GM21723 (cell line): Measurements from ENCODE around the gene ZNF286A.
"Not testable (repeated sequence)": the region's sequence is repeated elsewhere in the genome, so short reads cannot be mapped to it uniquely, and the experiment has no call there.

Experiments
- ATAC-seq: cut with Tn5 transposase; IDR thresholded peaks from one replicate; pipeline ENCODE4 v1.9.1; 2021; ENCODE audit warnings: mild to moderate bottlenecking, moderate library complexity; ENCODE audit not compliant: unreplicated experiment

ZNF286A gene

GRCh38 chr17:15699413-15699924 is at the start of gene ZNF286A:
TSS of gene ZNF286A (plus strand) at chr17:15699752. CDS start at chr17:15700330, 578 bp downstream.
- ATAC-seq, result peak; percentile 99

DNA sequence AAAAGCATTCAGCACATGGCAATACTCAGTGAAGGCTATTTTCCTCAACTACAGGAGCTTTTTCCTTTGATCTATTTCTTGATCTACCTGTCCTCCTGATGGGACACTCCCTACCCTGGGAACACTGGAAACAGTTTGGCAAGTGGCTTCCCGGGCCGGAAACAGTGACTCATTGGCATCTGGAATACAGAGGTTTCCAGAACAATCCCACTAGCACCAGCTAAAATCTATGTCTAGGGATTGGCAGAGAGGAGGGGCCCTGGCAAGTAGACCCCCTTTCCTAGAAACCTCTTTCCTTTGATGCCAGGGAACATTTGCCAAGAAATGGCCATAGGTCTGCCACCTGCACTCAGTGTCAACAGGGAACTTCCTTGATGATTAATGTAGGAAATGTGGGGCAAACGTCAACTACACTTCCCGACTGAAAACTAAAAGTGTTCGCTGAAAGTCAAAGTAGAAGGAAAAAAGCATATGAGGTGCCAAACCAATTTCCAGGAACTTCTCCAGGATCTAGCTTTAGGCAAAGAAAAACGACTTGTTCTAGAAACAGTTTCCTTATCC is 49.6 kb upstream of the ZNF286A start:
- no peak for ATAC-seq

DNA sequence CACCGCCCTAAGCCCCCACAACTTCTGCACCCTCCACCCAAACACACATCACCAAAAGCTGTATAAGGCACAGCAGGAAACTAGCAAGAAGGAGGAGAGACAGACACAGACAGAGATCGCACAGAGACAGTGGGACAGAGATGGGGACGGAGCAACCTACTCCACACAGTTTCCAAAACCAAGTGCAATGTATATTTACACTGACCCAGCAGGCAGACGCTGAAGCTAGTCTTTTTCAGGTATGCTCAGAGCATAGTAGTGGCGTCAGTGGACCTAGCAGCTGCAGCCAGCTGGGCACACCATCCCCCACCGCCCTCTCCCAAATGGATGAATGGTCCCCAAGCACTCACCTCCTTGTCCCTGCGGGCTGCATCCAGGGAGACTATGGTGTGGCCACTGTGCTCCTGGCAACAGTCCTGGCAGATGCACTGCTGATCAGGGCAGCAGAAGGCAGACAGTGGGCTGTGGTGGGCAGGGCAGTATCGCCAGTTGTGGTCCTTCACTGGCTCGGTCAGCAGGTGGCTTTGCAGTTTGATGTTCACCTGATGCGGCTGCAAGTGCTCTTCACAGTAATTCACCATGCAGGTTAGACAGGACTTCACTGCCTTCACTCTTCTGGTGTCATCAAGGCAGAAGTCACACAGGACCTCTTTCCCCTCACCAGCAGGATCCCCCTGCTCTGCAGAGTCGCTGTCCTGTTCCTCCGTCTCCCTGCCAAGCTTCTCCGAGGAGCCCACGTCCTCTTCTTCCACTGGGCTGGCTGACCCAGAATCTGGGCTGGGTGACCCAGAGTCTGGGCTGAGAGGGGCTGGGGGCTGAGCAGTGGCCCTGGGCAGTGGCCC is 48.6 kb upstream of the ZNF286A start:
- no peak for ATAC-seq

DNA sequence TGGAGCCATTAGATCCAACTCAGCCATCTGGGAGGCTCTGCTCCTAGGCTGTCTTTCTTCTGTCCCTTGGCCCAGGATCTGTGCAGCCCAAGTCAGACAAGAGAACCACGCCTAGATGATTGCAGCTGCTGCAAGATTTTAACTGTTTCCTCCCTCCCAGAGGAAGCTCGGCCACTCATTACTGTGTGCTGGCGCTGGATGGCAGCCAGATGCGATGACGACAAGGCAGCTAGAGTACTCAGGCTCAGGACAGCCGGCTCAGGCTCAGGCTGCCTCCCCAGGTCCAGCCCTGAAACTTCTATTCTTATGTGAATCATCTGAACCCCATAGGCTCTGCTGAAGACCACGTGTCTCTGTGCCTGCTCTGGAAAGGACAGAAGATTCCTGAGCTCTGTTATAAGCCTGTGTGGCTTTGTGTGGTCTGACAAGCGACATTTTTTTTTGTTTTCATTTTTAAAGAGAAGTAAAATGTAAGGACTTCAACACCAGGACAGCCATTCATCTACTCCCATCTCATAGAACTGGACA is 47.9 kb upstream of the ZNF286A start:
- no peak for ATAC-seq

DNA sequence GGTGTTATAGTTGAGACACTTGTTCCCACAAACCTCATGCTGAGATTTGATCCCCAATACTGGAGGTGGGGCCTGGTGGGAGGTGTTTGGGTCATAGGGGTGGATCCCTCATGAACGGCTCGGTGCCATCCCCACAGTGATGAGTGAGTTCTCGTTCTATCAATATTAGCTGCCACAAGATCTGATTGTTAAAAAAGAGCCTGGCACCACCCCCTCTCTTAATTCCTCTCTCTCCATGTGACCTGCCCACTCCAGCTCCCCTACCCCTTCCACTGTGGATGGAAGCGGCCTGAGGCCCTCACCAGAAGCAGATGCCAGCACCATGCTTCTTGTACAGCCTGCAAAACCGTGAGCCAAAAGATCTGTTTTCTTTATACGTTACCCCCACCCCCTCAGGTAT is 46.6 kb upstream of the ZNF286A start:
- ATAC-seq, result no peak

DNA sequence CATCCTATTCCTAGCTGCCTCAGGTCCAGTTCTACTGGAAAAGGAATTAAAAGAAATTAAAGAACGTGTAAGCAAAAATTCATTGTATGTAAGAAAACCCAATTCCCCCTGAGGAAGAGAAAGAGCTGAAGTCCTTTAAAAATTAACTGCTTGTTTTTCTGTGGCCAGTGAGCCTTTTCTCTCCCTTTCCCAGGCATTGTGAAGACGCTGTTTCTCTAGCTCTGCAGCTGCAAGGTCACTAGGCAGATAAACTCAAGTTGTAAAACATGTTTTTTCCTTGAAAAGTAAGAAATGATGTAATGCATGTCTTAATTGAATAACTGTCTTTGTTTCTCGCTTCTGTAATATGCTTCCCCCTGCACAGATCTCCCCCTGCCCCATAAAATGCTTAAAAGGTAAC is 45.2 kb upstream of the ZNF286A start:
- ATAC-seq, result not testable (repeated sequence)

GRCh38 chr17:15654886-15655561 is 44.5 kb upstream of the ZNF286A start:
- no peak for ATAC-seq

- ATAC-seq, result no peak
Observed at GRCh38 chr17:15657868-15658267, 41.7 kb upstream of the ZNF286A start.

GRCh38 chr17:15658296-15658695 is 41.3 kb upstream of the ZNF286A start:
- no peak for ATAC-seq

DNA sequence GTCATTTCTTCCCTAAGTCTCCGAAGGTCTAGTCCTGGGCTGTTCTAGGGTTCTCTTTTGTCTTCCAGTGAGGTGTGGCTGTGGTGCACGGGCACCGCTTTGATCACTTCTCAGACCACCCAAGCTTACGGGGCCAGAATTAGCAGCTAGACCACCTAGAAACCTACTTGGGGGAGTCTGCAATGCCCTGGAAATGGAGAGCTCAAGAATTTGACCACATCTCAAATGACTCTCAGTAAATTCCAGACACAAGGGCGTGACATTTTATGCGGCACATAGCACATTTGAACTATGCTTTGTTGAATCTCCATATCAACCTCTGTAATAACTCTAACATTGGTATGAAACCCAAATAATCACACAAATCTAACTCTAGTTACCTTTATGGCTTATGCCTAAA is 40.3 kb upstream of the ZNF286A start:
- no peak for ATAC-seq

DNA sequence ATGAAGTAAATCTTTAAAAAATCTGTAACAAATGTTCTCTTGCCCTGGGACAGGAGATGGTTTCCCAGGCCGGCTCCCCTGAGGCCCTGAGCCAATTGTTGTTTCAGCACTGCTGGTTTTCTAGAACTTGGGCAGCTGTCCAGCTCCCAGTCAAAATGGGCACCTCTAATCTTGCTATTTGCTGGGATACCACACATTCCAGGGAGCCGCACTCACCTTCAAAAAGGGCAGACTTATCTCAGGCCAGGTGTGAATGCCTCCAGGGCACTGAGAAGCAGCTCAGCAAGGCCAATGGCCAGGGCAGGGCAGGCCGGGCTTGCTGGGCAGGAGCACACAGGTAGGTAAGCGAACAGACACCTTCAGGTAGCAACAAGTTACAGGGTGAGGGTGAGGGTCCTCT is 39.9 kb upstream of the ZNF286A start:
- no peak for ATAC-seq

- no peak for ATAC-seq
Observed at GRCh38 chr17:15660077-15660476, 39.5 kb upstream of the ZNF286A start.

DNA sequence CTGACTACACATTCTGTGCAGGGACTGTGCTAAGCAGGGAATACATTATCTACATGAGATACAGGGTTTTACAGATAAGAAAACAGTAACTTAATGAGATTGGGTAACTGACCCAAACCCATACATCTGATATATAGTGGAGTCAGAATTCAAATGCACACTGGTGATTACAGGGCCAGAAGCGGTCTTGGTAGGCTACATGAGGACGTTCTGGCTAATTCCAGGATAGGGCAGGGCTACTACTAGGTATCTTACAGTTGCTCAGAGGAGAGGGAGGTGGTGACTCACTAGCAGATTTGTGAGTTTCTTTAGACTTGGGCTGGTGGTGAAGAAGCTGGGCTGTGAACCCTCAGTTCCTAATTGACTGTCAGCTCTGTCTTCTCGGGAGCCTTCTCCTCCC is 36.9 kb upstream of the ZNF286A start:
- no peak for ATAC-seq

- no peak for ATAC-seq
Observed at GRCh38 chr17:15663176-15663575, 36.4 kb upstream of the ZNF286A start.

- no peak for ATAC-seq
Observed at GRCh38 chr17:15663691-15664090, 35.9 kb upstream of the ZNF286A start.

GRCh38 chr17:15669526-15669925 is 30.0 kb upstream of the ZNF286A start:
- not testable (repeated sequence) for ATAC-seq

DNA sequence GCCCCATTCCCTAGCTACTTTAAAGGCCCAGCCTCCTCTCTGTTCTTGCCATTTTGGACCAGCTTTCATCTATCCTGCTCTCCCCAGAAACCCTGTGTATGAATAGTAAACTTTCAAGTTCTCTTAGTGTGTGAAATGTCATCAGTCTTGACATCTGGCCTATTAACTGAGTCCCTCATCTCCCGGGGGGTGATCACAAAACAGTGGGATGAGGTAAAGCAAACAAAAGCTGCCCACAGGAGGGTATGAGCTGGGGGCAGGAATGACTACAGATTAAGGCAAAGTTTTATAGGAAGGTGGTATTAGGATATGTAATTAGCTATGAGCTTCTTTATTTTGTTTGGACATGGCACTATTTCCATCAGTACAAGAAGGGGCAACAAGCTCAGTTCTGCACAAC is 24.9 kb upstream of the ZNF286A start:
- not testable (repeated sequence) for ATAC-seq

DNA sequence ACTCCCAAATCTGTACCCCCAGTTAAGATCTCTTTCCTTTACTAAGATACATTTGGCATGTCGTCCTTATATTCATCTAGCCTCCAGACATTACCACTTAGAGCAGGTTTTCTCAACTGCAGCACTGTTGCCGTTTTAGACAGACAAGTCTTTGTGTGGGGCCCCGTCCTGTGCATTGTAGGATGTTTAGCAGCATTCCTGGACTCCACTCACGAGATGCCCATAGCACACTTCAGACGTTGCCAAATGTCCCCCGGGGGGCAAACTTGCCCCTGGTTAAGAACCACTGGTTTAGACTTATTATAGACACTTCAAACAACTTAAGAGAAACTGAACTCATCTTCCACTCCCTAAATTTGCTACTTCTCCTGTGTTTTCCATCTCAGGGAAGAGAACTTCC is 23.6 kb upstream of the ZNF286A start:
- ATAC-seq, result not testable (repeated sequence)

GRCh38 chr17:15683135-15683534 is 16.4 kb upstream of the ZNF286A start:
- not testable (repeated sequence) for ATAC-seq

DNA sequence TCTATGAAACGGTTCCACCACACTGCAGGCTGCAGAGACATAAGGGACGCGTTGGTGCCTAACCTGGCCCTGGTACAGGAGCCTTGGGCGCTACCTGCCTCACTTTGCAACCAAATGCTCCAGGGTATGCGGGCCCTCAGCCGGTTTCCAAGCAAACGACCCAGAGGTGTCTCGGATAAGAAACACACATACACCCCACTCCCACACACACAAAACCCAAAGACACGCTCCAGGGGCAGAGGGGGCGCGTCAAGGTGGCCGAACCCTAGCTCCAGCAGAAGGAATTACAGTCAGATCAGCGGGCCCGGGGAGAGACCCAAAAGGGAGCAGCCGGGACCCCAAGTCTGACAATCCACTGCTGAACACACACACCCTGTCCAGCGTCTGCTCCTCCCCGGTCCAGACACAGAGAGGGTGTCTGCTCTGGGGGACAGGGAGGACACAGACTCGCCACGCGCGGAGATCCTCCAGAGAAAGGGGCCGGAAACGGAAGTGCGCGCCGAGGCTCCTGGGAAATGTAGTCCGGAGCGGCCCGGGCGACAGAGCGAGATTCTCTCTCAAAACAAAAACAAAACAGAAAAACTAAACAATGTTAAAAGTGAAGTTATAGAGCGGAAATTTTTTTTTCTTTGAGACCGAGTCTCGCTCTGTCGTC is 15.6 kb upstream of the ZNF286A start, which contains the start of gene TRIM16:
Gene TRIM16 (minus strand): TSS at position 488 of the 655 bp plus-strand sequence. CDS start 32,702 bp downstream, outside the sequence.
- ATAC-seq, result peak; percentile 86

GRCh38 chr17:15687494-15687893 is 12.1 kb upstream of the ZNF286A start:
- ATAC-seq, result not testable (repeated sequence)
